AG09309 (cell line): ENCODE results near the gene RAB3GAP2.
"Not testable (repeated sequence)": the region's sequence is repeated elsewhere in the genome, so short reads cannot be mapped to it uniquely, and the experiment has no call there.

Experiments
- DNase-seq: peaks from one replicate; pipeline ENCODE4 v3.0.0-alpha.2; 2010; ENCODE audit warnings: low read depth
- H3K4me3 ChIP-seq: 2 replicates; pipeline ENCODE4 v1.5.1; 2011; ENCODE audit warnings: mild to moderate bottlenecking, low read depth, low read length, moderate library complexity; ENCODE audit not compliant: control insufficient read depth
- TF ChIP-seq, protein P1 (sequence below): IDR thresholded peaks from 2 replicates; pipeline ENCODE4 v1.5.1; 2011; ENCODE audit warnings: mild to moderate bottlenecking, low read depth, low read length, inconsistent platforms; ENCODE audit not compliant: insufficient read depth, control insufficient read depth; ENCODE audit errors: missing control alignments

The RAB3GAP2 gene

DNA sequence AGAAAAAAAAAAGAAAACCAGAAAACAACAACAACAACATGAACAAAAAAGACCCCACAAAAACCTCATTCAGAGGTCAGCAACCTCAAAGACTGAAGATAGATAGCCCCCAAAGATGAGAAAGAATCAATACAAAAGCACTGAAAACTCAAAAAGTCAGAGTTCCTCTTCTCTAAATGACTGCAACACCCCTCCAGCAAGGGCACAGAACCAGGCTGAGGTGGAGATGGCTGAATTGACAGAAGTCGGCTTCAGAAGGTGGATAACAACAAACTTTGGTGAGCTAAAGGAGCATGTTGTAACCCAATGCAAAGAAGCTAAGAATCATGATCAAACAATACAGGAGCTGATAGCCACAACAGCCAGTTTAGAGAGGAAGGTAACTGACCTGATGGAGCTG lies 17.0 kb downstream of the RAB3GAP2 start:
- DNase-seq, result no peak
- no peak overlapping the region for H3K4me3 ChIP-seq
- TF ChIP-seq, protein P1, sequence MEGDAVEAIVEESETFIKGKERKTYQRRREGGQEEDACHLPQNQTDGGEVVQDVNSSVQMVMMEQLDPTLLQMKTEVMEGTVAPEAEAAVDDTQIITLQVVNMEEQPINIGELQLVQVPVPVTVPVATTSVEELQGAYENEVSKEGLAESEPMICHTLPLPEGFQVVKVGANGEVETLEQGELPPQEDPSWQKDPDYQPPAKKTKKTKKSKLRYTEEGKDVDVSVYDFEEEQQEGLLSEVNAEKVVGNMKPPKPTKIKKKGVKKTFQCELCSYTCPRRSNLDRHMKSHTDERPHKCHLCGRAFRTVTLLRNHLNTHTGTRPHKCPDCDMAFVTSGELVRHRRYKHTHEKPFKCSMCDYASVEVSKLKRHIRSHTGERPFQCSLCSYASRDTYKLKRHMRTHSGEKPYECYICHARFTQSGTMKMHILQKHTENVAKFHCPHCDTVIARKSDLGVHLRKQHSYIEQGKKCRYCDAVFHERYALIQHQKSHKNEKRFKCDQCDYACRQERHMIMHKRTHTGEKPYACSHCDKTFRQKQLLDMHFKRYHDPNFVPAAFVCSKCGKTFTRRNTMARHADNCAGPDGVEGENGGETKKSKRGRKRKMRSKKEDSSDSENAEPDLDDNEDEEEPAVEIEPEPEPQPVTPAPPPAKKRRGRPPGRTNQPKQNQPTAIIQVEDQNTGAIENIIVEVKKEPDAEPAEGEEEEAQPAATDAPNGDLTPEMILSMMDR, result no peak

DNA sequence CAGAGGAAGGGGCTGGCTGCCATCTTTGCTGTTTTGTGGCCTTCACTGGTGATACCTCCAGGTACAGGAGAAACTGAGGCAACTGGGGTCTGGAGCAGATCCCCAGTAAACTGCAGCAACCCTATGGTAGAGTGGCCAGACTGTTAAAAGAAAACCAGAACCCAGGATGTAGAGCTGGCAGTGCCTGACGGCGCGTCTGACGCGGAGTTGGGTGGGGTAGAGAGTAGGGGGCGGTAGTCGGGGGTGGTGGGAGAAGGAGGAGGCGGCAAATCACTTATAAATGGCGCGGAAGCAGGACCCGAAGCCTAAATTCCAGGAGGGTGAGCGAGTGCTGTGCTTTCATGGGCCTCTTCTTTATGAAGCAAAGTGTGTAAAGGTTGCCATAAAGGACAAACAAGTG lies 19.0 kb downstream of the RAB3GAP2 start:
- H3K4me3 ChIP-seq, DNase-seq: not testable (repeated sequence)

DNA sequence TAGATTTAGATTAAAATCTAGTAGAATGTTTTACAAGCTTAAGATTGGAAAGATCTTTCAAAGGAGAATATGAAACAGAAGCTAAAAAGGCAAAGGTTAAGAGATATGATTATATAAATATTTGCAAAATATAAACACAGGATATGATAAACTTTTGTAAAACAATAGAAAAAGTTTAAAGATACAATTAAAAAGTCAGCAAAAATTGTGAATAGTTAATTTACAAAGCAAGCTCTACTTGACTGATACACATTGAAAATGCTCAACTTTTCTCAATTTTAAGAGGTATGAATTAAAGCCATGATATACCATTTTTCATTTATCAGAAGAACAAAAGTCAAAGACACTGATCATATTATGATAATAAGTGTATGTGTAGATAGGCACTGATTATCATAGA lies 21.0 kb downstream of the RAB3GAP2 start:
- DNase-seq, result no peak
- TF ChIP-seq, protein P1, result no peak
- H3K4me3 ChIP-seq, result no peak overlapping the region

DNA sequence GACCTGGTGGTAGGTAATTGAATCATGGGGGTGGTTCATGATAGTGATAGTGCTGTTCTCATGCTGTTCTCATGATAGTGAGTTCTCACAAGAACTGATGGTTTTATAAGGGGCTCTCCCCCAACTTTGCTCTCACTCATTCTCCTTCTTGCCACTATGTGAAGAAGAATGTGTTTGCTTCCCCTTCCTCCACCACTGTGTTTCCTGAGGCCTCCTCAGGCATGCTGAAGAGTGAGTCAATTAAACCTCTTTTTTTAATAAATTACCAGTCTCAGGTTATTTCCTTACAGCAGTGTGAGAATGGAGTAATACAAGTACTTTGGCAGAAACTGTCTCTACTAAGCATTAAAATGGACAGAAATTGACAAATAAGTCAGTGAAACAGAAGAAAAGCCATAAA lies 21.6 kb downstream of the RAB3GAP2 start:
- no peak overlapping the region for H3K4me3 ChIP-seq
- no peak for DNase-seq
- TF ChIP-seq, protein P1, result no peak

DNA sequence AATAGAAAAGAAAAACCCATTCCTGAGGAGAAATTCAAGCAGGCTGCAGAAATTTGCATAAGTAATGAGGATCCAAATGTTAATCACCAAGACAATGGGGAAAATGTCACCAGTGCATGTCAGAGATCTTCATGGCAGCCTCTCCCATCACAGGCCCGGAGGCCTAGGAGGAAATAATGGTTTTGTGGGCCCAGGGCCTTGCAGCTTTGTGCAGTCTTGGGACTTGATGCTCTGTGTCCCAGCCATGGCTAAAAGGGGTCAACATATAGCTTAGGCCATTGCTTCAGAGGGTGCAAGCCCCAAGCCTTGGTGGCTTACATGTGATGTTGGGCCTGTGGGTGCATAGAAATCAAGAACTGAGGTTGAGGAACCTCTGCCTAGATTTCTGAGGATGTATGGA lies 22.7 kb downstream of the RAB3GAP2 start:
- no peak overlapping the region for H3K4me3 ChIP-seq
- no peak for DNase-seq
- TF ChIP-seq, protein P1, result no peak

DNA sequence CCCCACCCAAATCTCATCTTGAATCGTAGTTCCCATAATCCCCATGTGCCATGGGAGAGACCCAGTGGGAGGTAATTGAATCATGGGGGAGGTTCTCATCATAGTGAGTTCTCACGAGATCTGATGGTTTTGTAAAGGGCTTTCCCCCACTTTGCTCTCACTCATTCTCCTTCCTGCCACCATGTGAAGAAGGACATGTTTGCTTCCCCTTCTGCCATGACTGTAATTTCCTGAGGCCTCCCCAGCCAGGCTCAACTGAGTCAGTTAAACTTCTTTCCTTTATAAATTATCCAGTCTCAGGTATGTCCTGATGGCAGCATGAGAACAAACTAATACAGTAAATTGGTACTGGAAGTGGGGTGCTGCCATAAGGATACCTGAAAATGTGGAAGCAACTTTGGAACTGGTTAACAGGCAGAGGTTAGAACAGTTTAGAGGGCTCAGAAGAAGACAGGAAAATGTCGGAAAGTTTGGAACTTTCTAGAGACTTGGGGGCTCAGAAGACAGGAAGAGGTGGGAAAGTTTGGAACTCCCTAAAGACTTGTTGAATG lies 23.5 kb downstream of the RAB3GAP2 start:
- not testable (repeated sequence) for DNase-seq, H3K4me3 ChIP-seq

DNA sequence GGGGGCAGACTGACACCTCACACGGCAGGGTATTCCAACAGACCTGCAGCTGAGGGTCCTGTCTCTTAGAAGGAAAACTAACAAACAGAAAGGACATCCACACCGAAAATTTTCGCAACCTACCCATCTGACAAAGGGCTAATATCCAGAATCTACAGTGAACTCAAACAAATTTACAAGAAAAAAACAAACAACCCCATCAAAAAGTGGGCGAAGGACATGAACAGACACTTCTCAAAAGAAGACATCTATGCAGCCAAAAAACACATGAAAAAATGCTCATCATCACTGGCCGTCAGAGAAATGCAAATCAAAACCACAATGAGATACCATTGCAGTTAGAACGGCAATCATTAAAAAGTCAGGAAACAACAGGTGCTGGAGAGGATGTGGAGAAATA lies 26.4 kb downstream of the RAB3GAP2 start:
- H3K4me3 ChIP-seq, DNase-seq: not testable (repeated sequence)

DNA sequence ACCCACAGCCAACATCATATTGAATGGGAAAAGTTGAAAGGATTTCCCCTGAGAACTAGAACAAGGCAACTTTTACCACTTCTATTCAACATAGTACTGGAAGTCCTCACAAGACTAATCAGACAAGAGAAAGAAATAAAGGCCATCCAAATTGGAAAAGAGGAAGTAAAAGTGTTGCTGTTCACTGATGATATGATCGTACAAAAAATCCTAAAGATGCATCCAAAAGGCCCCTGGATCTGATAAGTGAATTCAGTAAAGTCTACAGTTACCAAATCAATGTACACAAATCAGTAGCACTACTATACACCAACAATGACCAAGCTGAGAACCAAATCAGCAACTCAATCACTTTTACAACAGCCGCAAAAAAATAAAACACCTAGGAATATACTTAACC lies 28.3 kb downstream of the RAB3GAP2 start:
- TF ChIP-seq, protein P1, result no peak
- no peak for DNase-seq
- no peak overlapping the region for H3K4me3 ChIP-seq
